KBM-7 (cell line): Measurements from ENCODE around the gene VTI1A.

ENCODE experiments used
- DNase-seq: peaks from one replicate; pipeline ENCODE4 v3.0.0-alpha.2; 2015
- in situ Hi-C: fragments of 300-500 bp; cut with MboI; formaldehyde crosslinking; loops from 2 replicates; pipeline ENCODE4 v1.14.3; 2020; ENCODE audit warnings: low sequenced_read_pairs, low pct_unique_long_range_greater_than_20kb, mixed read lengths

The VTI1A gene

GRCh38 chr10:112805254-112805590 is 358.2 kb downstream of the VTI1A start:
- in situ Hi-C loops: no loop called here
- DNase-seq: no peak

GRCh38 chr10:112805701-112806100 is 358.7 kb downstream of the VTI1A start:
- DNase-seq: no peak
- in situ Hi-C loops: no loop called here

GRCh38 chr10:112807013-112807412 is 360.0 kb downstream of the VTI1A start:
- in situ Hi-C loops: no loop called here
- DNase-seq: no peak

GRCh38 chr10:112809736-112810135 is 362.7 kb downstream of the VTI1A start:
- in situ Hi-C loops: no loop called here
- no peak for DNase-seq

- in situ Hi-C loops: no loop called here
- no peak for DNase-seq
These were observed 363.7 kb downstream of the VTI1A start for GRCh38 chr10:112810711-112811151.

DNA sequence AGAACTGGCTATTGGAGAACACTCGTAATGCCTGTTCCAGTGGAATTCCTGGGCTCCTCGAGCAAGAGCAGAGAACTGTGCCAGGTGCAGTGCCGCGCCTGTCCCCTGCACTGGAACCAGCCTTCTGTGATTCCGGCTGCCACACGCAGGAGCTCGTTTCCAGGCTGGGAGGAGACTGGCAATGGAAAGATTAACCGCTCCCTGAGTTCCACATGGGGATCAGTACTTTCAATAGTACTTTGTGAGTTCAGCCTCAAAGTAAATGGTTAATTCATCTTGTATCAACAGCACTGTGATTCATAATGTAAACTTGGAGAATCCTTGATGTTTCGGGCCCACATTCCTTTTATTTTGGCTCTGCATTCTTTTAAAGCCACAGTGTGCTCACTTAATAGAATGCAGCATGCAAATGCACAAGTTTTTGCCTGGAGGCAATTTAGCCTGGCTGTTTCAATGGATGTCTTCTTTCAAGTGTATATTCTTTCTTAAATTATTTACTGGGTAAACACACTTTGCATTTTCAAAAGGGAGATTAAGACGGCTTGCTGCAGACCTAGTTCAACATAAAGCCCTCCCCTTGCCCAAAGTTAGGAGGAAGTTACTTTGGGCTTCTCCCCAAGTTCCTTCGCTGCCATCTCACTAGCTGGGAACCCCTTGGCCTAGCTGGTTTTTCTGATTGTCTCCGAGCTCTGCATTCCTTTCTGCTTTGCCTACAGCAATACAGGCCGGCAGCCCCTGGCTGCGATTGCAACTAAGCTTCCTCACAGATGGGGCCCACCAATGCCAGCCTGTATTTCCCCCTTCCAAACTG is 364.9 kb downstream of the VTI1A start:
- in situ Hi-C loops: no loop called here
- DNase-seq: no peak

GRCh38 chr10:112812586-112812985 is 365.6 kb downstream of the VTI1A start:
- in situ Hi-C loops: no loop called here
- no peak for DNase-seq

DNA sequence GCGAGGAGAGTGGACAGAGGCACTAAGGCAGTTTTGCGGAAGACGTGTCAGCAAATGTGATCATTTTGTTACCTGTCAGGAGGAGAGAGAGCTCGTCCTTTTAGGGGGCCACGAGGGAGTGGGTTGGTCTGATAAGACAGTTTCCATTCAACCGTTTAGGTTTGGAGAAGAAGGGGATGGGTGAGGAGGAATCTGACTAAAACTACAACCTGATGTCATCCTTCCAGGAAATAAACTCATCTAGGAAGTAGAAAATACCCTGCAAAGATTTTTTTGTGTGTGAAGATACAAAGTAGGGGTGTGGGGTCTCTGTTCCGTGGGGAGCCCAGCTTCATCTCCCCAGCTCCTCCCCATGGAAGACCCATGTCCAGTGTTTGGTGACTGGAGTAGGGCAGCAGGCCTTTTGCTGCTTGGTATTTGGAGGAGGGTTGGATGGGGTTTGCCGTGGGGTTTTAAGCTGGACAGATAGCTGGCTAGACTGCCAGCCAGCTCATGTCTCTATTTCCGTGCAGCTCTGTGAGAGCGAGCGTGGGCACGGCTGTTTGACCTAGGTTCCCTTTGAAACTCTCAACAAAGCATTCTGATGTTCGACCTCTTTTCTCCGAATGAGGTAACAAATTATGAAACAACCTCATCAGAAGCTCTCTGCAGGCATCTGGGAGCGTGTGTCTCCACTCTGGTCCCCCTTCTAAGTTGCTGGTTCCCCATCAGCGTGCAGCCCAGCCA is 367.0 kb downstream of the VTI1A start:
- in situ Hi-C loops: no loop called here
- DNase-seq: no peak

GRCh38 chr10:112815269-112816032 is 368.4 kb downstream of the VTI1A start:
- no peak for DNase-seq
- in situ Hi-C loops: no loop called here

DNA sequence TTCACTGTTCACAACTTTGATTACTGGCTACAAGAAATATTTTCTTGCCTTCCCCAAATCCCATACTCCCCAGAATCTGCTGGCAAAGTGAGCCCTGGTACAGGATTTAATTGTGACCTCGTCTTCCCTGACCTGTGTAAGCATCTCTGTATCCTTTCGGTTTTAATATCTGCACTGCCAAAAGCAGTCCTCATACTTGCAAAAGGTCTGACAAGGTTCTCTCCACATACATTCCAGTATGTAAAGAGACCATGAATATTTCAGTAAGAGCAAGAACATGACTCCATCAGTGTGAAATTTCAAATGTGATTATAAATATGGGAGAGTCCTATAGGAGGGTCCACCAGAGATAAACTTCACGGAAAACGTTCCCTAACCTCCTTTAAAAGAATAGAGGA is 369.0 kb downstream of the VTI1A start:
- no peak for DNase-seq
- in situ Hi-C loops: no loop called here

DNA sequence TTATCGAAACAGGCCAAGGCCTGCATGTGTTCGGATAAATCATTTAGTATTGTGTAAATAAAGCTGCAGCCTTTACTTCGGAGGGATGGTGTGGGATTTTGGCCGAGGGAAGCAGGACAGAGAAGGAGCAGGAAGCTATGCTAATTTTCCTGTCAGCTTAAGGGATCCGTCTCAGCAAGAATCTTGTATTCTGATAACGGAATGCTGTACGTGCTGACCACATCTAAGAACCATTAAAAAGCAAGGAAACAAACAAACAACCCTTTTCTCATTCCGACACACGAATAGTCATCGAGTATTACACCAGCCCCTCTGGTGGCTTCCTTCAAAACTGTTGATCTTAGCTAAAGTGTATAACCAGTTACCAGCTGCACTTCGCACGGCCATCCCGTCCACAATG is 369.9 kb downstream of the VTI1A start:
- in situ Hi-C loops: no loop called here
- DNase-seq: no peak

DNA sequence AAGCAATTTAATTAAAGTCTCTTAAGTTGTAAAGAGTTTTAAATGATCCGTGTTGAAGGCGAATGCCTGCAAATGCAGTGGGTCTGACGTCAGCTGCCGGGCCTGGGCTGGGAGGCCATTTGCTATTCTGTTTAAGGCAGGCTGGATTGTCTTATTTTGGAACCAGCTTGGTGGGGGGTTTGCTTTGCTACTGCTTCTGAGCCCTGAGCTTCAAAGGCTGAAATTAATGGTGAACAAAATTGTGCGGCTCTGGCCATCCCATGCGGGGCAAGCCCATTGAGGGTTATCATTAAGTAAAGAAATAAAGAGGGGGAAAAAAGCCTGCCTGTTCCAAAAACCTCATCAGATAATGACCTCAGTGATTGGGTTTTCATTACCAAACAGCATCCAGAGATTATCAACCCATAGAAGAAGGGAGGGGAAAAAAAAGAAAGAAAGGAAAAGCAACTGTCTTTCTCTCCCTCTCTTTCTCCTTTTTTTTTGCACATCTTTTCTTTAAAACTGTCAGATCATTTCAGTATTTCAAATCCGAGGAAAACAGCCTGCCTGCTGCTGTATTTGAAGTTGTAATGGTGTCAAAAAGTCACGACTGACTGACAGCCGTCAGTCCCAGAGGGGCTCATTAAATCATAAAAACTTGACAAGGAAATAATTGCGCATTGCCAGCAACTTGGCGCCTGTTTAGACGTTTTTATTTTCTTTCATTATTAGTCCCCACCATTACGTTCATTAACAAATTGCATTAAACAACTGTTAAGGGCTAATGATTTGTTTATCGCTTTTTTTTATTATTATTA is 371.2 kb downstream of the VTI1A start:
- in situ Hi-C loops: no loop called here
- DNase-seq: no peak

- DNase-seq: no peak
- in situ Hi-C loops: no loop called here
These were observed 372.2 kb downstream of the VTI1A start for GRCh38 chr10:112819231-112819630.

GRCh38 chr10:112820320-112820719 is 373.3 kb downstream of the VTI1A start:
- no peak for DNase-seq
- in situ Hi-C loops: no loop called here

- DNase-seq: no peak
- in situ Hi-C loops: no loop called here
These were observed 374.0 kb downstream of the VTI1A start for GRCh38 chr10:112821038-112821437.

DNA sequence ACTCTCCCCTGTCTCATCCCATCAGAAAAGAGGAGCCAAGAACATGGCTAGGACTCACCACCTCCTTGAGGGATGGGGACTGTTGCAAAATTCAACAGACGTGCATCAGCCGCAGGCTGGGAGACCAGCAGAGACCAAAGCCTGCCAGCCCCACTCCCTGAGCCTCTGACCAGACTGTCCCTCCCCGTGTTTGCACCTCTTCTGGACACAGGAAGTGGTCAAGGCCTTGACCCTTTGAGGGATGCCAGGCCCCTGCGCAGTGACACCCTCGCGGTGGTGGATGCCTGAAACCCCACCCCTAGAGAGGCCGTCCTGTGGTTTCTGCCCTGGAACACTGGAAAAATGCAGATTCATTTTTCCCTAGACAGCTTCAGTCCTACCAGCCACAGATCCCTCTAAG is 374.6 kb downstream of the VTI1A start:
- in situ Hi-C loops: no loop called here
- no peak for DNase-seq

DNA sequence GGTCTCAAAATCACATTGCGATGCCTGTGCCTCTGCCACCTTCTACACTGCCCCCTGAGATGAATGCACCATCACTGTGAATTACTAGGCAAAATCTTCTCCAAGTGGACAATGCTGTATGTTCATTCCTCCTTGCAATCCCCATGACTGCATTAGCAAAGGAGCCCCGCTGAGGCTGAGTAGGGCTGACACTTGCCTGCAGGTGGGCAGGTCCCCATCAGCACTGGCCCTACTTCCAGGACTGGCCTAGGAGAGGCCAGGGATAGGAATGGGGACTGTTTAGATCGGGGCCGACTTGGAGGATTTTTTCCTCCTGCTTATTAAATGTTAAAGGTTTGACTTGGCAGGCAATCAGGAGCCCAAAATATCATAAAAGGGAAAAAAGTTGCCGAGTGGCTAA is 376.0 kb downstream of the VTI1A start:
- no peak for DNase-seq
- in situ Hi-C loops: no loop called here

DNA sequence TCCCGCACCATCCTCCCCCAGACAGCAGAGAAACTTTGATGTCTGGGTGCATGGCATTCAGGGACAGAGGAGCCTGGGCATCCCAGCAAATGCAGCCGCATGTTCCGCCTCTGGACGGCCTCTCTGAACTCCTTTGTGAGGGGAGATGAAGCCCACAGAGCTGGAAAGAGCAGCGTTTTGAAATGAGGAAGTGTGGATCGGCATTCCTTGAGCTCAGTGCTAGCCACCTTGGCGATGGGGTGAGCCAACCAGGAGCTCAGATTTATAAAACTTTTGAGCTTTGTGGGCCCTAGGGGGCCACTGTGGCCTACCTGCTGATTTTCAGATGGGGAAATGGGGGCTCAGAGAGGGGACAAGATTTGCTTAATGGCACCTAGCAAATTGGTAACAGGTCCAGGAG is 376.6 kb downstream of the VTI1A start:
- in situ Hi-C loops: no loop called here
- DNase-seq: no peak

GRCh38 chr10:112826018-112826697 is 379.1 kb downstream of the VTI1A start:
- no peak for DNase-seq
- in situ Hi-C loops: no loop called here
